ENCODE data around the gene SH3D19.
A peak's percentile ranks its signal among the peaks of the same experiment; 100 is the strongest.

The SH3D19 gene

DNA sequence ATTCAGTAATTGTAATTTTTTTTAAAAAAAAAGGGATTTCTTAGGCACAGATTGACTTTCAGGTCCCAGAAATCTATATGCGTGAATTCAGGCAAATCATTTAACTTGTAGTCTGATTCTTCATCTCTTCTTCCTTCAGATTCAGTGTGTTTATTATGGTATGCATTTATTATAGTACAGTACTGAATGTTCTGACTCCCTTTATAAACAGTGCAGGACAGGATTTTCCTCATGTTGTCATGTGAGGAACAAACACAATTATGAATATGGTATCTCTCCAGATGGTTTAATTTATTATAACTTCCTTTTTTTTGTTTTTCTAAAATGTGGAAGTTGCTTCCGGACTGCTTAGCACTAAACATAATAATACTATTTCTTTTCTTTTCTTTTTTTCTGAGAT is 171.8 kb downstream of the SH3D19 start:
- DNase-seq (ENCODE audit: insufficient read length, low spot score) (no peak), FAIRE-seq (no peak)
- no peak for TF ChIP-seq CTCF (IDR thresholded peaks at IDR 0.05; ENCODE audit: insufficient read depth, missing control alignments)

DNA sequence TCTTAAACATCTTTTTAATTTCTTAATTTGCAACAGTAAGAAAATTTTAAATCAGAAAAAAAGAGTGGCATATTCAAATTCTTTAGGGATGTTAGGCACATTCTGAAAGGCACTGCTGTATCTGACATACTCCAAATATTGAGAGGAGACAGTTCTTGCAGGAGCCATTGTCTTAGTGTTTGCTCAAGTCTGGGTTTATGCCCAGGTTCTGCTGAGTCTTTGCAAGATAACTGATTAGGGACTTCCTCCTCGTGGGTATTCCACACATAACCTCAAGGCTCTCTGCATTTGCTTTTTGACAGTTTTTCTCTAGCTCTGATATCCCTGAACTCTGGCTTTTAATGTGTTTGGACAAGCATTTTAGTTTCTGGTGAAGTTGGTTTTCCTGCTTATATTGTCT is 173.4 kb downstream of the SH3D19 start:
- DNase-seq (ENCODE audit: insufficient read length, low spot score): no peak
- peak; percentile 38 for FAIRE-seq
- TF ChIP-seq CTCF (IDR thresholded peaks at IDR 0.05; ENCODE audit: insufficient read depth, missing control alignments): no peak

- TF ChIP-seq CTCF (IDR thresholded peaks at IDR 0.05; ENCODE audit: insufficient read depth, missing control alignments): no peak
- no peak for DNase-seq (ENCODE audit: insufficient read length, low spot score)
- no peak for FAIRE-seq
Observed at GRCh38 chr4:151150821-151151580, 174.4 kb downstream of the SH3D19 start.

DNA sequence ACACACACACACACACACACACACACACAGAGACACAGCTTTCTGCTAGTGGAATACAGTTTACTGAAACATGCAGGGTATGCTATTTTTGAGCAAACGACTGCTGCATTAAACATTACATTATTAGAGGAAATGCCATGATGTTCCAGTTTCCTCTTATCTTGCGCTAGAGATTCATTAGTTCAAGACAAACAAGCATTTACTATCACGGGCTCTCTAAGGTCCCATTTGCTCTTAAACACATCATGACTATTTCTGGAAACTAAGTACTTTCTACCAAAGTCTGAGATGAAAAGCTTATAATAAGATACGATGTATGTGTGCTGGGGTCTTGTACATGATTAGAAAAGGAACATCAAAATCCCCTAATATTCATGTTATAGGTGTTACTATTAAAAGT is 177.1 kb downstream of the SH3D19 start:
- FAIRE-seq (no peak), DNase-seq (ENCODE audit: insufficient read length, low spot score) (no peak)
- TF ChIP-seq CTCF (IDR thresholded peaks at IDR 0.05; ENCODE audit: insufficient read depth, missing control alignments): no peak

DNA sequence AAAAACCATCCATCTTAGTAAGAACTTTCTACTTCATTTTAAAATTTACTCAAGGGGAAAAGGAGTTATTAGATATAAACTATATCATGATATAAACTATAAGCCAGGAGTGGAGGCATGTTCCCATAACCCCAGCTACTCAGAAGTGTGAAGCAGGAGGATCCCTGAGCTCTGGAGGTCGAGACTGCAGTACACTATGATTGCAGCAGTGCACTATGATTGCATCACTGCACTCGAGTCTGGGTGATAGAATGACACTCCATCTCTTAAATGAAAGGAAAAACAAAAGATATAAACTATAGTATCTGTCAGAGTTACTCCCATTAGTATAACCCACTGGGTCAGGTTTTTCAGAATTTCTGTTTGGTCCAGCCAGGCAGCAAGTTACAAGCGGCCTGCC is 178.4 kb downstream of the SH3D19 start:
- DNase-seq (ENCODE audit: insufficient read length, low spot score): no peak
- no peak for TF ChIP-seq CTCF (IDR thresholded peaks at IDR 0.05; ENCODE audit: insufficient read depth, missing control alignments)
- no peak for FAIRE-seq

DNA sequence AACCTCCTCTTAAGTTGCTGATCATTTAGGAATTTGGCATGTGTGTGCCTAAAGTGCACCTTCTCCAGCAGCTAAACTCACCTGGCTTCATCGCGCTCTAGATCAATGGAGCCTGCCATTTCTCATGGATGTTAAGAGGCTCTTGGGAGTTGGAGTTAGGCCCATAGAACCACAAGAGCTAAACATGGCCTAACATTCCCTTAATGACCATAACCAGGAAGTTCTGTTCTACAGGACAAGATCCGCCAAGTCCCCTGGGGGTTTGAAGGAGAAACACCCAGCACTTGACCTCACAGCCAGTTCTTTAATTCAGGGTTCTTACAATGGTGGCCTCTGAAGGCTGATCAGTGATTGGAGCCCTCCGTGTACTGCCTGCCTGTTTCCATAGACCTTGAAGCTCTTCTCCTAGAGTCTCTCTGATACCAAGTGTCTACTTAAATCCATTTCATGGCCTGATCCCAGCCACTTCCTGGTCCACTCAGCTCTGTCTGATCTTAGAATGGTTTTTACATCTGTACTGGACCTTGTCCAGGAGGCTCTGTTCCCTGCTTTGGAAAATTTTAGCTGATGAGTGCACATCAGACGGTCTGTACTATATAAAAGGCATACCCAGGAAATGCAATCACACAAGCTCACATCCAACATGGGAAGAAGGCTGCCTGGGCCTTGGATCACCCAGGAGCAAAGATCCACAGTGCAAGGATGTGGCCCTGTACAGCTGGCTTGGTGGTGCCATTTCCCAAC is 180.9 kb downstream of the SH3D19 start:
- TF ChIP-seq CTCF (IDR thresholded peaks at IDR 0.05; ENCODE audit: insufficient read depth, missing control alignments): no peak
- FAIRE-seq (no peak), DNase-seq (ENCODE audit: insufficient read length, low spot score) (no peak)

- FAIRE-seq (no peak), DNase-seq (ENCODE audit: insufficient read length, low spot score) (no peak)
- TF ChIP-seq CTCF (IDR thresholded peaks at IDR 0.05; ENCODE audit: insufficient read depth, missing control alignments): no peak
Observed at GRCh38 chr4:151143811-151144210, 181.6 kb downstream of the SH3D19 start.

Data from D721Med (cell line).